Stomach smooth muscle (tissue), 2 donors: ENCODE results near the gene WDR89.
"Not testable (repeated sequence)": the region's sequence is repeated elsewhere in the genome, so short reads cannot be mapped to it uniquely, and the experiment has no call there.

Source experiments
- H3K27ac ChIP-seq: one replicate; pipeline ENCODE4 v1.7.0; 2013; ENCODE audit warnings: mild to moderate bottlenecking, low read length, inconsistent platforms
- H3K27me3 ChIP-seq, 2 donors: one replicate each; pipeline ENCODE4 v1.7.0; 2013; ENCODE audit warnings: low read length in 2 of 2; ENCODE audit not compliant: insufficient read depth in 2 of 2, control insufficient read depth in 1 of 2
- H3K36me3 ChIP-seq, 2 donors: one replicate each; pipeline ENCODE4 v1.7.0; 2013; ENCODE audit warnings: low read length in 2 of 2; ENCODE audit not compliant: control insufficient read depth in 2 of 2, insufficient read depth in 2 of 2
- H3K4me1 ChIP-seq: one replicate; pipeline ENCODE4 v1.7.0; 2013; ENCODE audit warnings: low read length; ENCODE audit not compliant: control insufficient read depth, insufficient read depth
- H3K4me3 ChIP-seq, 2 donors: one replicate each; pipeline ENCODE4 v1.7.0; 2013; ENCODE audit warnings: low read length in 2 of 2
- H3K9ac ChIP-seq, 2 donors: one replicate each; pipeline ENCODE4 v1.7.0; 2013; ENCODE audit warnings: low read length in 2 of 2, mild to moderate bottlenecking in 1 of 2
- H3K9me3 ChIP-seq, 2 donors: one replicate each; pipeline ENCODE4 v1.7.0; 2013; ENCODE audit warnings: low read length in 2 of 2; ENCODE audit not compliant: control insufficient read depth in 2 of 2
- donor health status: healthy.
- donor health status: Pancreatic carcinoma.

The WDR89 gene

GRCh38 chr14:63594455-63595372, 47.0 kb downstream of the WDR89 start:
- Histone ChIP-seq H3K9me3 (peaks cover 0 to 21% of the 10 kb centered on the region in 2 donors), H3K27me3 (no peaks in the 10 kb centered on the region), H3K27ac (no peak overlapping the region), H3K4me3 (no peak overlapping the region), H3K4me1 (no peaks in the 10 kb centered on the region), H3K36me3 (peaks cover 6 to 13% of the 10 kb centered on the region in 2 donors), H3K9ac (no peak overlapping the region)

DNA sequence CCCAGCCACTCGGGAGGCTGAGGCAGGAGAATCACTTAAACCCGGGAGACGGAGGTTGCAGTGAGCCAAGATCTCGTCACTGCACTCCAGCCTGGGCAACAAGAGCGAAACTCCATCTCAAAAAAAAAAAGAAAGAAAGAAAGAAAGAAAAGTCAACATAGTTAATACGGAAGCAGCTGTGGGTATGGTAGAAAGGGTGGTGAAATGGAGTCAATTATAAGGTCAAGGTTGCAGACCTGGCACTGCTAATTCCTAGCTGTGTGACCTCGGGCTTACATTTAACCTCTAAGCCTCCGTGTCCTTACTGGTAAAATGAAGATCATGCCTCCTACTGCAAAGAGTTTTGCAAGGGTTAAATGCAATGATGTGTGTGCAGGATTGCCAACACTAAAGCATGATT, 58.6 kb downstream of the WDR89 start:
- H3K36me3 ChIP-seq, H3K4me1 ChIP-seq, H3K27ac ChIP-seq, H3K27me3 ChIP-seq, H3K9ac ChIP-seq, H3K9me3 ChIP-seq, H3K4me3 ChIP-seq: not testable (repeated sequence)

- Histone ChIP-seq H3K36me3 (no peaks in the 10 kb centered on the region), H3K4me3 (no peak overlapping the region), H3K27me3 (no peaks in the 10 kb centered on the region), H3K27ac (no peak overlapping the region), H3K4me1 (no peaks in the 10 kb centered on the region), H3K9me3 (no peaks in the 10 kb centered on the region), H3K9ac (no peak overlapping the region)
These were observed 60.2 kb downstream of the WDR89 start for GRCh38 chr14:63581491-63581890.

- Histone ChIP-seq H3K4me3 (no peak overlapping the region), H3K36me3 (no peaks in the 10 kb centered on the region), H3K27me3 (no peaks in the 10 kb centered on the region), H3K4me1 (no peaks in the 10 kb centered on the region), H3K27ac (no peak overlapping the region), H3K9ac (no peak overlapping the region), H3K9me3 (no peaks in the 10 kb centered on the region)
These were observed 63.4 kb downstream of the WDR89 start for GRCh38 chr14:63578300-63578699.

DNA sequence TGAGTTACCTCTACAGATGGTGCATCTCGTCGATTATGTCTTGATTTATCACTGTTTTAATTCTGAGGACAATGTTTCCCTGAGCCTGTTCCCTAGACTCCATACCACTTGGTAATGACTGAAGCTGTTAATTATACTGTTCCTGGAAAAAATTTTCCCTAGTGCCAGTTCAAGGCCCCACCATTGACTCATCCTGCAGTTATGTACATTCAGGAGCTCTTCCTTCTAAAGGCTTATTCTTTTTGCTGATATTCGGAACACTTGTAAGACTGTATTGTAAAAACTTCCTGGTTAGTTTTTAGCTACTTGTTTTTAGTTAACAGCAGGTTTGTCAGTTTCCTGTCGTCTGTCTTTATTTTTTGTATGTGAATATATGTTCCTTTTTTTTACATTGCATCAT, 68.1 kb downstream of the WDR89 start:
- no peak overlapping the region for H3K27ac ChIP-seq
- no peaks in the 10 kb centered on the region for H3K36me3 ChIP-seq
- H3K27me3 ChIP-seq = no peaks in the 10 kb centered on the region
- H3K9ac ChIP-seq = no peak overlapping the region
- H3K4me3 ChIP-seq = no peak overlapping the region
- no peaks in the 10 kb centered on the region for H3K4me1 ChIP-seq
- no peaks in the 10 kb centered on the region for H3K9me3 ChIP-seq

DNA sequence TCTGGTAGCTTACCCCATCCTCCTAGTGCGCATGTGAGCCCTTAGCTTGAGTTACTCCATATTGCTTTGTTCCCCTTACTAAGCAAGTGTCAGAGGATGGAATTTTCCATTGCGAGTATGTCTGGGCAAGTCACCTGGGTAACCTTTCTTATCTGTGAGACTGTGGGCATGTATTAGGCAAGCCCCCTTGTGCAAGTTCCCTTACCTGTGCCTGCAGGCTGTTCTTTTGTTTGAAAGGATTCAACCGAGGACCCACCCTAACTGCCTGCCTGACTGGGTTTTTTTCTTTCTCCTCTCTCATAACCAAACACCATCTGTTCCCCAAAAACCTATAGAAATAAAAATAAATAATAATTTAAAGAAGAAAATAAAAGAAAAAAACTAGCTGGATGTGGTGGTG, 76.2 kb downstream of the WDR89 start:
- Histone ChIP-seq H3K9ac (no peak overlapping the region), H3K4me1 (no peaks in the 10 kb centered on the region), H3K4me3 (no peak overlapping the region), H3K27me3 (no peaks in the 10 kb centered on the region), H3K9me3 (no peaks in the 10 kb centered on the region), H3K36me3 (no peaks in the 10 kb centered on the region), H3K27ac (no peak overlapping the region)

DNA sequence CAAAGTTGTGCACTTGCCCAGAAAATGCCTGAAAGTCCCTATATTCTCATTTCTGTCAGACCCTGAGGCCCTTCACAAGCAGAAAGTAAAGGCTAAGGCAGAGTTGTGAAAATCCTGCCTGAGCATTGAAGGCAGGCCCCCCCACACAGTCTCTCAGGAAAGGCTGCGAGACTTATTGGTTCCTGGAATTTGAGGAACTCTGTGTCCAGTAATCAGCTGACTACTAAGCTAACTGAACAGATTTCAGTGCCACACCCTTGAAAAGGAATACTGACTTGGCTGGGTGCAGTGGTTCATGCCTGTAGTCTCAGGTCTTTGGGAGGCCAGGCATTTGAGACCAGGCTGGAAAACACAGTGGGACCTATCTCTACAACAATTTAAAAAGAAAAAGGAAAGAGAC, 77.4 kb downstream of the WDR89 start:
- Histone ChIP-seq H3K27ac (no peak overlapping the region), H3K9ac (no peak overlapping the region), H3K36me3 (no peaks in the 10 kb centered on the region), H3K4me3 (no peak overlapping the region), H3K9me3 (no peaks in the 10 kb centered on the region), H3K27me3 (no peaks in the 10 kb centered on the region), H3K4me1 (no peaks in the 10 kb centered on the region)

DNA sequence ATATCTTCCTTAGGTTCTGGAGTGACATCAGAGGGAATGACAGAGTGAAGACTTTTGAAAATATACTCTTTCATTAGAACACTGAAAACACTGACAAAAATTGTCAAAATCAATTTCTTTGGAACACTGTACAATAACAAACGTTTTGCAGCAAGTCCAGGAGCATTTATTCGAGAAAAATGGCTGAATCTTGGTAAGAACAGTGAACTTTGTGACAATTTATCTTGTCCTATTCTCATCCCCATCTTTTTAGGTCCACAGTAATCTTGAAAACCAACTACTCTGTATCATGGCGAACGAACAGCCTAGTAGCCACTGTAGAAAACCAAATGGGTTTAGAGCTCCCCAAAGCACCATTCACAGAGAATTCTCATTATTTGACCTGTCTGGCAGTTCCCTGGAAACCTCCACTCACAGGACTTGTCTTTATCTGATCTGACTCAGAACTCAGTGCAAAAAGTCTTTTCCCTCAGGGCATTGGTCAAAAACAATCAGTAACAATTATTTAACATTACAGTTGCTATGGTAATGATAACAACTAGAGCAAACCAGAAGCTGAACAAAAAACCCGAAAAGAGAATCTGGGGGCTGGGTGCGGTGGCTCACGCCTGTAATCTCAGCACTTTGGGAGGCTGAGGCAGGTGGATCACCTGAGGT, 78.2 kb downstream of the WDR89 start:
- no peak overlapping the region for H3K9ac ChIP-seq
- H3K36me3 ChIP-seq = no peaks in the 10 kb centered on the region
- H3K4me1 ChIP-seq = no peaks in the 10 kb centered on the region
- no peaks in the 10 kb centered on the region for H3K9me3 ChIP-seq
- no peak overlapping the region for H3K4me3 ChIP-seq
- no peak overlapping the region for H3K27ac ChIP-seq
- H3K27me3 ChIP-seq = no peaks in the 10 kb centered on the region

DNA sequence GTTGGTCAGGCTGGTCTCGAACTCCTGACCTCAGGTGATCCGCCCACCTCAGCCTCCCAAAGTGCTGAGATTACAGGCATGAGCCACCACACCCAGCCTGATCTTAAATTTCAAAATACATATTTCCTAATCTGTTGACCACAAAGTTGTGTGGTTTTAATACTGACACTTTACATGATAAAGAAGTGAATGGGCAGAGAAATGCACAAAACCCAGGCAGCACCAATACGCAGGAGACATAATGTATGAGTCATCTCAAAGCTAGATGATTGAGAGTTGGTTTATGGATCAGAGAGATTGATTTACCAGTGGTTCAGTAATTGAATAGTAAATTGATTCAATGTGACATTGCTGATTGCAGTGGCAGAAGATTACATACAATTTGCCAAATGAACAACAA, 79.3 kb downstream of the WDR89 start:
- Histone ChIP-seq H3K4me3 (no peak overlapping the region), H3K27me3 (no peaks in the 10 kb centered on the region)

DNA sequence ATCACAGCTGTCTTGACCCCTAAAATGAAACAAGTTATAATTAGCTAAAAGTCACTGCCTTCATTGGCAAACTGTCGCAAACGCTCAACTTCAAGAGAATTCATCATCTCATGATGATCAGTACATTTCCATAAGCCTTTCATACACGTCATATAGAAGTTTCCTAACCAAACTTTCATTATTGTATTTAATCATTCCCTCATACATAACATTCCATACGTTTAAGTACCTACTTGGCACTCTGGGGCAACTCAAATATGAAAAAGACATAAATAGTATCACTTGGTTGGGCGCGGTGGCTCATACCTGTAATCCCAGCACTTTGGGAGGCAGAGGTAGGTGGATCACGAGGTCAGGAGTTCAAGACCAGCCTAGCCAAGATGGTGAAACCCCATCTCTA, 86.1 kb downstream of the WDR89 start:
- Histone ChIP-seq H3K27ac (no peak overlapping the region), H3K4me3 (no peak overlapping the region), H3K4me1 (no peaks in the 10 kb centered on the region), H3K9ac (no peak overlapping the region), H3K36me3 (no peaks in the 10 kb centered on the region), H3K27me3 (no peaks in the 10 kb centered on the region), H3K9me3 (no peaks in the 10 kb centered on the region)

More for the DNA sequence above, 79.3 kb downstream of the WDR89 start:
- Histone ChIP-seq H3K9me3 (no peaks in the 10 kb centered on the region), H3K27ac (no peak overlapping the region), H3K4me1 (no peaks in the 10 kb centered on the region), H3K9ac (no peak overlapping the region), H3K36me3 (no peaks in the 10 kb centered on the region)

GRCh38 chr14:63551332-63551731, 90.3 kb downstream of the WDR89 start:
- Histone ChIP-seq H3K27me3 (no peaks in the 10 kb centered on the region), H3K27ac (no peak overlapping the region), H3K9me3 (no peaks in the 10 kb centered on the region), H3K9ac (no peak overlapping the region), H3K36me3 (no peaks in the 10 kb centered on the region), H3K4me3 (no peak overlapping the region), H3K4me1 (no peaks in the 10 kb centered on the region)
